Calu3 (cell line): ENCODE measurements around the gene HMGXB3. TPM values are rescaled to one million over a fixed set of nuclear protein-coding genes. Genes with fewer than 3 reads are reported as not detected.

ENCODE experiments used
- BruUV-seq: library from RNA; stranded (reverse); fragments of 400-500 nt; replicated peaks from 2 replicates; lab custom pipeline; 2021; lab: Mats Ljungman, UMichigan
- CTCF ChIA-PET: fragments of 300-600 bp; sonication (Branson Sonifier 250); formaldehyde crosslinking; loops from one replicate; lab custom pipeline; 2022; ENCODE audit warnings: antibody characterized with exemption; lab: Charles Lee
- DNase-seq: peaks from one replicate; pipeline ENCODE4 v3.0.0; 2022
- H3K27ac Mint-ChIP-seq: one replicate; pipeline ENCODE4 v1.8.0; 2022; ENCODE audit warnings: mixed read lengths; ENCODE audit not compliant: unreplicated experiment
- H3K27me3 Mint-ChIP-seq: one replicate; pipeline ENCODE4 v1.8.0; 2022; ENCODE audit warnings: mixed read lengths; ENCODE audit not compliant: unreplicated experiment
- H3K36me3 Mint-ChIP-seq: one replicate; pipeline ENCODE4 v1.8.0; 2022; ENCODE audit warnings: mild to moderate bottlenecking, moderate library complexity, mixed read lengths; ENCODE audit not compliant: insufficient read depth, unreplicated experiment
- H3K4me1 Mint-ChIP-seq: one replicate; pipeline ENCODE4 v1.8.0; 2022; ENCODE audit warnings: mild to moderate bottlenecking, low read depth, mixed read lengths; ENCODE audit not compliant: unreplicated experiment
- H3K4me3 Mint-ChIP-seq: one replicate; pipeline ENCODE4 v1.8.0; 2022; ENCODE audit warnings: mild to moderate bottlenecking, low read depth, moderate library complexity, mixed read lengths; ENCODE audit not compliant: unreplicated experiment
- H3K9me3 Mint-ChIP-seq: one replicate; pipeline ENCODE4 v1.8.0; 2022; ENCODE audit warnings: low read depth, mixed read lengths; ENCODE audit not compliant: unreplicated experiment
- intact Hi-C: fragments of 100-400 bp; cut with micrococcal nuclease; formaldehyde crosslinking; loops from one replicate; pipeline ENCODE4 v1.10.0; 2022; ENCODE audit not compliant: unreplicated experiment
- total RNA-seq: library from RNA; stranded (reverse); gene quantifications from 2 replicates; pipeline ENCODE4 v1.2.3, GENCODE V29; 2022
- TF ChIP-seq, protein P1 (sequence below): fragments of 200-600 bp; IDR thresholded peaks from one replicate; pipeline ENCODE4 v1.8.0; 2022; ENCODE audit warnings: antibody characterized with exemption; ENCODE audit not compliant: unreplicated experiment

Gene HMGXB3
- total RNA-seq, 1 experiment from 2014 or later: 58.2 TPM

- Mint-ChIP-seq H3K27ac (no peak overlapping the region), H3K9me3 (no peaks in the 10 kb centered on the region), H3K4me1 (peaks cover 12% of the 10 kb centered on the region), H3K4me3 (no peak overlapping the region), H3K27me3 (no peaks in the 10 kb centered on the region), H3K36me3 (peaks cover 11% of the 10 kb centered on the region)
- DNase-seq: no peak
- CTCF ChIA-PET: no interaction called here
- TF ChIP-seq, protein P1, sequence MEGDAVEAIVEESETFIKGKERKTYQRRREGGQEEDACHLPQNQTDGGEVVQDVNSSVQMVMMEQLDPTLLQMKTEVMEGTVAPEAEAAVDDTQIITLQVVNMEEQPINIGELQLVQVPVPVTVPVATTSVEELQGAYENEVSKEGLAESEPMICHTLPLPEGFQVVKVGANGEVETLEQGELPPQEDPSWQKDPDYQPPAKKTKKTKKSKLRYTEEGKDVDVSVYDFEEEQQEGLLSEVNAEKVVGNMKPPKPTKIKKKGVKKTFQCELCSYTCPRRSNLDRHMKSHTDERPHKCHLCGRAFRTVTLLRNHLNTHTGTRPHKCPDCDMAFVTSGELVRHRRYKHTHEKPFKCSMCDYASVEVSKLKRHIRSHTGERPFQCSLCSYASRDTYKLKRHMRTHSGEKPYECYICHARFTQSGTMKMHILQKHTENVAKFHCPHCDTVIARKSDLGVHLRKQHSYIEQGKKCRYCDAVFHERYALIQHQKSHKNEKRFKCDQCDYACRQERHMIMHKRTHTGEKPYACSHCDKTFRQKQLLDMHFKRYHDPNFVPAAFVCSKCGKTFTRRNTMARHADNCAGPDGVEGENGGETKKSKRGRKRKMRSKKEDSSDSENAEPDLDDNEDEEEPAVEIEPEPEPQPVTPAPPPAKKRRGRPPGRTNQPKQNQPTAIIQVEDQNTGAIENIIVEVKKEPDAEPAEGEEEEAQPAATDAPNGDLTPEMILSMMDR: no peak
- intact Hi-C loops: no loop called here
- BruUV-seq: no TSS peak
Measured at GRCh38 chr5:149966946-149967345, 33.6 kb upstream of the HMGXB3 start.

- Mint-ChIP-seq H3K9me3 (no peaks in the 10 kb centered on the region), H3K36me3 (no peaks in the 10 kb centered on the region), H3K27me3 (no peaks in the 10 kb centered on the region), H3K4me3 (no peak overlapping the region), H3K27ac (no peak overlapping the region), H3K4me1 (no peaks in the 10 kb centered on the region)
- CTCF ChIA-PET: no interaction called here
- BruUV-seq: no TSS peak
- TF ChIP-seq, protein P1: no peak
- no peak for DNase-seq
- intact Hi-C loops: no loop called here
Measured at GRCh38 chr5:149969181-149969930, 31.2 kb upstream of the HMGXB3 start.

- Mint-ChIP-seq H3K4me1 (no peaks in the 10 kb centered on the region), H3K9me3 (no peaks in the 10 kb centered on the region), H3K27ac (no peak overlapping the region), H3K27me3 (no peaks in the 10 kb centered on the region), H3K36me3 (peaks cover 17% of the 10 kb centered on the region), H3K4me3 (no peak overlapping the region)
- DNase-seq: no peak
- CTCF ChIA-PET: no interaction called here
- BruUV-seq: no TSS peak
- TF ChIP-seq, protein P1: no peak
- intact Hi-C loops: no loop called here
Measured at GRCh38 chr5:149975409-149975808, 25.1 kb upstream of the HMGXB3 start.

DNA sequence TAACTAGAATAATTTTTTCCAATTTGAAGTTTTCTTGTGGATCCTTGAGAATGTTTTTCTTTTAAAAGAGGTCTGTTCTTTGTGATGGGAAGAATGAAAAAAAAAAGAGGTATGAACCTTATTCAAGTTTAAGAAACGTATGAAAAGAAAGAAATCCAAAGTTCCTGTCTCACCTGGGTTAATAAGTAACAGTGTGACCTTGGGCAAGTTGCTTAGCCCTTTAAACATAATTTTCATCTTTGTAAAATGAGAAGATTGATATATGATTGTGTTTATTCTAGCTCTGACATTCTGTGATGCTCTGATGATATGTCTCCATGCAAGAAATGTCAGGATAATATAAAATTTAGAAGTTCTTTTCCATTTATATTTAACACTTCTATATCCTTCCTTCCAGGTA, 20.6 kb upstream of the HMGXB3 start:
- BruUV-seq: no TSS peak
- TF ChIP-seq, protein P1: no peak
- Mint-ChIP-seq H3K27me3 (no peaks in the 10 kb centered on the region), H3K27ac (no peak overlapping the region), H3K4me1 (no peaks in the 10 kb centered on the region), H3K36me3 (peaks cover 17% of the 10 kb centered on the region), H3K9me3 (no peaks in the 10 kb centered on the region), H3K4me3 (no peak overlapping the region)
- intact Hi-C loops: no loop called here
- no peak for DNase-seq
- CTCF ChIA-PET: no interaction called here
